GM11168 (cell line): ENCODE results near the gene NPLOC4.

ENCODE experiments used
- in situ Hi-C: fragments of 300-500 bp; cut with MboI; formaldehyde crosslinking; loops from one replicate; pipeline ENCODE4 v1.12.0; 2022; ENCODE audit warnings: low sequenced_read_pairs; ENCODE audit not compliant: unreplicated experiment

Gene NPLOC4

GRCh38 chr17:81552244-81553017 is 84.5 kb downstream of the NPLOC4 start, which contains the start of gene FAAP100:
FAAP100 (minus strand) TSS chr17:81552353; CDS start chr17:81552330, 23 bp downstream.
- in situ Hi-C loops = no loop called here

DNA sequence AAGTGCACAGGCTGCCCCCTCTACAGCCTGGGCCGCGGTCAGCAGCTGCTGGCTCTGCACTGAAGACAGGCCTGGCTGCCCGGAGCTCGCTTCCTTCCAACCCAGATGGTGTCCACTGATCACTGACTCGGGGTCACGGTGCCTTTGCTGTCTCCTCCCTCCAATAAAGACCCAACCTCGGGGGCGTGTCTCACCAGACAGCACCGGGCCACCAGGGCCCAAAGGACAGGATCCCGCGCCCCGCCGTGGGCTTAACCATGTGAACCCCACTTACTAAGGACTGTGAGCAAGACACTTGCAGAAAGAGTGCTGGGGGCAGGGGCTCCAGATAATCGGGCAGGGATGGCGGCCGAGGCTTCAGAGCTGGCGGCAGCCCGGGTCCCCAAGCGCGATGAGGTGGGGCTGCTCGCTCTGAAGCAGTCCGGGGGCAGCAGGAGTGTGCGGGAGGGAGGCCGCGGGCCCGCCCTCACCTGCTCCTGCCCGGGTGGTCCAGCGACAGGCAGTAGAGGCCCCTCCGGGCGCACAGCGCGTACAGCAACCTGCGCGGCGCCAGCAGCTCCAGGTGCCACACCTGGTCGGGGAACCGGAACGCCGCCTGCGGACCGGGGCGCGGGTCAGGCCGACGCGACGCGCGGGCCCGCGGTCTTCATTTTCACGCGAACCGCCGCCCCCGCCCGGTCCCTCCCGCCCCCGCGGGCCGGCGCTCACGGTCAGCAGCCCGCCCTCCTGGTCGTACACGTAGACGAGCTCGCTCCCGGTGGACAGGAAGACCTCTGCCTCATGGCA is 85.3 kb downstream of the NPLOC4 start:
- in situ Hi-C loops = no loop called here

DNA sequence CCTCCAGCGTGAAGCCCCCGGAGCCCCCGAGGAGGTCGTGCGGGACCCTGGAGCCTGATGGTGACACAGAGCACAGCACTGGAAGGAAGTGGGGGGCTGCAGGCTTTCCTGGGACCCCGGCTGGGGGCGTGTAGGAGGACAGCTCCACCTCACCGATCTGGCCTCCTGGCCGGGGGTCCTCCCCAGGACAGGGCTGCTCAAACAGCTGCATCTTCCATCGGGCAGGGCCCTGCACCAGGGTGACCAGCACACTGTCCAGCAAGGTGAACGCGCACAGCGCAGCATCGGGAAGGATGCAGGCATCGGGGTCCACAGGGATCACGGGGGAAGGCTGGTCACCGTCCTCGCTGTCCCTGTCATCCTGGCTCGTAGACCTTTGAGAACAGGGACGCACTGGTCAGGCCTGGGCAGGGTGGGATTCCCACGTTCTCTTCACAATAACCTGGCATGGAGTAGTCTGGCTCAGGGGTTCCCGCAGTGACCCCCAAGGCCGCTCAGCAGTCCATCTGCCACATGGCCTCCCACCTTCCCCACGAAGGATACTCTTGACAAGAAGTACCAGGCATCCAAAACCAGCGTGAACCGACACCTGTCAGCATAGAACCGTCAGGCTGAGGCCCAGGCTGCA is 86.0 kb downstream of the NPLOC4 start:
- in situ Hi-C loops = no loop called here

- in situ Hi-C loops = no loop called here
These were observed 86.6 kb downstream of the NPLOC4 start for GRCh38 chr17:81550285-81550684.

DNA sequence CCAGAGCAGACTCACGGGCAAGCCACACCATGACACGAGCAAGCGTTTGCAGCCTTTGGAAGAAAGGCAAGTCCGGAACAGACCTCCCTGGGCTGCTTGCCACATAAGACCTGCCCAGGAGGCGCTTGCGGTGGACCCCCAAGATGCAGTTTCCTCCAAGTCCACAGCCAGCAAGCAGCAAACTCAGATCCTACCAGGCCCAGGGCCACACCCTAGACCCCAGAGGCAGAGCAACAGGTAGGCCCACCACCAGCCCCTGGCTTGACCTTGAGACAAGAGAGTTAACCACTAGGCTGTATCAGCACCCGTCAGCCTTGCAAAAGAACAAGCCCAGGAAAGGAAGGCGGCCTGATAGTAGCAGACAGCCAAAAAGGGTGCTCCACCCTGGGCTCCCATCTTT is 87.1 kb downstream of the NPLOC4 start:
- in situ Hi-C loops = no loop called here

GRCh38 chr17:81549031-81549557 is 87.8 kb downstream of the NPLOC4 start:
- in situ Hi-C loops = no loop called here

DNA sequence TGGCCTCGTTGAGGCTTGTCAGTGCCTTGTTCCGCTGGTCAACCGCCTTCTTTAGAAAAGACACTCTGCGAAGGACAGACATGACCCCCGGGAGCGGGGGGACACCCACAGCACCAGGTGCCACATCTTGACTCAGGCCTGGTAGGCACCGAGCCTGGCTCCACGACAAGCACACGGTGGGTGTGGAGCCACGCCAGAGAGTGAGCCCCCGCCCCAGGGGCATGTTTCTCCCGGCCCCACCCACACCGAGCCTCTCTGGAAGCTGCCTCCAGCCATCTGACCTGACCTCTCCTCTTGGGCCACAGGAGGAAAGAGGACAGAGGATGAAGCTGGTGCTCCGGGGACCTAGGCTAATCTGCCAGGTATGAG is 89.3 kb downstream of the NPLOC4 start:
- in situ Hi-C loops = no loop called here

DNA sequence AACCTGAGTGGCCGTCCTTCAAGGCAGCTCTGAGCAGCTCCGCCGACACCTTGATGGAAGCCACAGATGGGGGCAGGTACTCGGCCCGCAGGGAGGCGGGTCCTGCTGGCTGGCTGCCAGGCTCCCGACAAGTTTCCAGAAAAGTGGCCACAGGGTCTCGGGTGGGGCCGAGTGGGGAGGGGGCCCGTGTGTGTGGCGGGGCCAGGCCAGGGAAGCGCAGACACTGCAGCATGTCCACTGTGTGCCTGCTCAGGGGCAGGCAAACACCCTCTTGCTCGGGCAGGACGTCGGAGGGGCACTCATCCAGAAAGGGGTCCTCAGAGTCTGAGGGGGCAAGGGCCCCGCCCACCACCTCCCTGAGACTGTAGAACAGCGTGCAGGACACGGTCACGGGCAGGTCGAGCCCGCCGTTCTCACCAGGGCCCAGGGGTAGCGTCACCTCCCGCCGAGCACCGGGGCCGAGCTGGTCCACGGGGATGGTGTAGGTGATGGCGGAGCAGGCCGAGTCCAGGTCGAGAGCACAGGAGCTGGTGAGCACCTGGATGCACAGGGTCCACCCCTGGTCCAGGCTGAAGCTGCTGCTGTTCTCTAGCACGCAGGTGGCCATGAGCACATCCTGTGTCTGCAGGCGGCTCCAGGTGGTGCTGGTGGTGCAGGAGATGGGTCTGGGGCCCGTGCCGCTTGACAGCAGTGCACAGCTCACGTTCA is 89.9 kb downstream of the NPLOC4 start:
- in situ Hi-C loops = no loop called here

- in situ Hi-C loops = no loop called here
These were observed 91.6 kb downstream of the NPLOC4 start for GRCh38 chr17:81545160-81545949.

- in situ Hi-C loops = no loop called here
These were observed 92.5 kb downstream of the NPLOC4 start for GRCh38 chr17:81544281-81544974.

DNA sequence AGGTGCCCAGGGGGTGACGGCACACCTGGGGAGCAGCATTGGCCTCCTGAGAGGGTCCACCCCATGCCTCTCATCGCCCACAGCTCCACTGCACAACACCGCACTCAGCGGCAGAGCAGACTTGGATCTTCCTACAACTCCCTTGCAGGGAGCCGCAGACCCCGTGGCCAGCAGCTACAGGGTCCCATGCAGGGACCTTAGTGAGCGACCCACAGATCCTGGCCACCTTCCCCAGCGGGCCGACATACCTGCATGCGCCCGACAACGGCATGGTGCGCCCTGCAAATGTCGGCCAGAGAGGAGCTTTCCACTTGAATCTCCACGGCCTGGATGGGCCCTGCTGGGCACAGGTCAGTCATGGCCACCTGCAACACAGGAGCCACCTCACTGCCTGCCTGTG is 93.2 kb downstream of the NPLOC4 start:
- in situ Hi-C loops = no loop called here

DNA sequence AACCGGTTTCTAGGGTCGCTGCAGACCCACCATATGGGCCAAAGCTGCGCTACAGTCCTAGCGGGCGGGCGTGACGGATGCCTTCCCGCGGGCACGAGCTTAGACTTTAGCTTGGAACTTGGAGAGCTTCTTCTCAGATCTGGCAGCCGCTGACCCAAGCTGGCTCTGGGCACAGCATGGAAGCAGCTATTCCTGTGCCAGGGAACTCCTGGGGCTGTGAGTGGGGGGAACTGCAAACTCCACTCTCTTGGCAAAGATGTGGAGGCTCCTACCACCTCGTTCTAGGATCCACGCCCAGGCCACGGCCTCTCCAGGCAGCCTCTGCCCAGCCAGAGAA is 93.6 kb downstream of the NPLOC4 start:
- in situ Hi-C loops = no loop called here

- in situ Hi-C loops = no loop called here
These were observed 94.2 kb downstream of the NPLOC4 start for GRCh38 chr17:81542431-81543338.

DNA sequence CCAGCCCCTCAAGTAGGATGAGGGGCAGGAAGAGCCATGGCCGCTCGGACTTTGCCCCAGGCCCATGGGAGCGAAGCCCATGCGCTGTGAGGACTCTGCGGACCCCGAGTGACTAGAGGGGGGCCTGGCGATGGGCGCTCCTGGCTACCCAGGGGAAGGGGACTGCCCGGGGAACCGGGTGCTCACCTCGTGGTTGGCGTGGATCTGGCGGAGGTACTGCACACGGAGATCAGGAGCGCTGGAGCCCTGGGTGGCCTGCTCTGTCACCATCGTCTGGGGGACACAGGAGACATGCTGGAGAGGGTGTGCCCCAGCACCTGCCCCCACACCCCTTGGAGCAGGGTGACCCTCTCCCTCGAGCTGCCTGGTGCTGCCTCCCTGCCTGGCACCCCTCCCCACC is 95.8 kb downstream of the NPLOC4 start:
- in situ Hi-C loops = no loop called here

- in situ Hi-C loops = no loop called here
These were observed 96.3 kb downstream of the NPLOC4 start for GRCh38 chr17:81540676-81541027.

GRCh38 chr17:81539961-81540675 is 96.8 kb downstream of the NPLOC4 start:
- in situ Hi-C loops = no loop called here

GRCh38 chr17:81539571-81539900 is 97.4 kb downstream of the NPLOC4 start:
- in situ Hi-C loops = no loop called here
